ENCODE data around the gene CTAG1A.
"Not testable (repeated sequence)": the region's sequence is repeated elsewhere in the genome, so short reads cannot be mapped to it uniquely, and the experiment has no call there.

The CTAG1A gene

DNA sequence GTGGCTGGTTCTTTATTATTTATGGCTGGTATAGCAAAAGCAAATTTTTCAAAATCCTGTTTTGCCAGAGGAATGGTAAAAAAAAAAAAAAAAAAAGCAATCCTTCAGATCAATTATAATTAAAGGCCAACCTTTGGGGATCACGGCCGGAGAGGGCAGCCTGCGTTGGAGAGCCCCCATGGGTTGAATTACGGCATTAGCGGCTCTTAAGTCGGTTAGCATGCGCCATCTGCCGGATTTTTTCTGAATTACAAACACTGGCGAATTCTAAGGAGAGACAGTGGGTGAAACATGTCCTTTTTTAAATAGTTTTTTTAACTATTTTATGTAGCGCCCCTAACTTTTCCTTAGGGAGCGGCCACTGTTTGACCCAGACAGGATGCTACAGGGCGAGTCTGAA, 28.7 kb downstream of the CTAG1A start:
- DNase-seq (ENCODE audit: low spot score) = not testable (repeated sequence)

DNA sequence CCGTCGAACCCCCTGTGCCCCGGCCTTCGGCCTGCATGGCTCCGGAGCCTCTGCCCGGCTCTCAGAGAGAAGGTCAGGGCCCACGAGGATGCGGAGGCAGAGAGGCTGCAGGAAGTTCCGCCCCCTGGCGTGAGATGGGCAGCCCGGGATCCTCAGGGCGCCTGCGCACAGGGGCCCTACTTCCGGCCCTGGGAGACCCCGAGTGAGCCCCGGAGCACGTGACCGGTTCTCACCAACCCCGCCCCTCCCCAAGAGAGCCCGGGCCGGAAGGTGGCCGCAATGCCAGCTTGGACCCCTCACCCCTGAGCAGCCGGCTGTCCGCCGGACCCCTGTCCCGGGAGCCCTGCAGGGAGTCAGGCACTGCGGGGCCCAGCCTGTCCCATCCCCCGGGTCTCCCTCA, 34.2 kb downstream of the CTAG1A start, which contains the start of gene CTAG1B:
CTAG1B (minus strand) TSS at position 101 of the 400 bp plus-strand sequence; CDS start at position 37, 64 bp downstream.
- not testable (repeated sequence) for DNase-seq (ENCODE audit: low spot score)

DNA sequence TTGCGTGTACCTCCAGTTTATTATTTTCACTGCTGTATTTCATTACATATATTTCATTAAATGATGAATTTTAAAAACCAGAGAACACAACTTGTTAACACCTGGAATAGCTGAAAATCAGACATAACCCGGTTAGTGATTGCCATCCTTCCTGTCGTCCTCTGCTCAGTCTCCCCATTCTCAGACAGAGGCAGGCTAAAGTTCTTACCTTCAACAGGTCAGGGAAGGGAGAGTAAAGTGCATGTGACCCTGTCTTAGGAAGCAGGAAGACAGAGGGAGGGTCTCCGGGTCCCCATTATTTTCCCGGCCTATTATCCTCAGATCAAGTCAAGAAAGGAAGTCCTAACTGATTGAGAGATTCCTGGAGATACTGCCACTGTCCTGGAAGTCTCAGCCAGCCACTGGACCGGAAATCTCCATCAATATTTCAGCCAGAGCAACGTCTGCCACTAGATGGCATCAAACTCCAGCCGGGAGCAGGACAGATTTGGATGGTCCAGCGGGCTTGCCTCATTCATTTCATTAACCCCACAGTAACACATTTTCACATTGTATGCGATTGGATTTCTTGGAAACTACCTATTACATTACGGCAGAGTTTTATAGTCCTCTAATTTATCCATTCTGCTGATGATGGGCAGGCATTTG, 36.0 kb downstream of the CTAG1A start:
- not testable (repeated sequence) for DNase-seq (ENCODE audit: low spot score)

DNA sequence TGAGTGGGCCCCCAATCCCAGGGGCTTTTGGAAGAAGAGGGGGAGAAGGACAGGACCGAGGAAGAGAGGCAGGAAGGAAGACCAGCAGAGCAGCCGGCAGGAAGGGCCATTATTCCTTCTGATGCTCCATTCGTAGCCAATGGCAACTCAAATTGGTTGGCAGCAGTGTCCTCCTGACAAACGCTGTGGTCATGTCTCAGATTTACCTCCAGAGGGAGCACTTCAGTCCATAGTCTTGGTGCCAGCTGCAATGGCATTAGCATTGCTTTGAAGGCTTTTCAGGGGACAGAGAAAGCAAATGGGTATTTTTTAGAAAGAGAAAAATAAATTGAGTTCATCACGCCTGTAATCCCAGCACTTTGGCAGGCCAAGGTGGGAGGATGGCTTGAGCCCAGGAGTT, 44.0 kb downstream of the CTAG1A start:
- DNase-seq (ENCODE audit: low spot score) = not testable (repeated sequence)

DNA sequence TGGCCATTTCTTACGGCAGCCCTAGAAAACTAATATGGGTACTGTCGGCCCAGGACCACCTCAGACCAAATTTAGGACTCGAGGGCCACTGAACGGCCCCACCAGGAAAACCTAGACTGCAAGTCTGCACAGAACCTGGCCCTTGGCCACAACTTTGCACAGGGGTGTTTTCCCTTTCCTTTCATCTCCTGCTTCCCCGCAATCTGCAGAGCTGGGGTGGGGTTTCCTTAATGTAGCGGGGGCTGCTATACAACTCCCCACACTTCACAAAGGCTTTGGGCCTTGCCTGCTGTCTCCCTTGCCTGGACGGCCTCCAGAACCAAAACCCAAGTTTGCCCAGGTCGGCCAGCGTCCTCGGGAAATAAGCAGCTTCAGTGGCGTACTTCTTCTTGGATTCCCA, 46.0 kb downstream of the CTAG1A start:
- not testable (repeated sequence) for DNase-seq (ENCODE audit: low spot score)

DNA sequence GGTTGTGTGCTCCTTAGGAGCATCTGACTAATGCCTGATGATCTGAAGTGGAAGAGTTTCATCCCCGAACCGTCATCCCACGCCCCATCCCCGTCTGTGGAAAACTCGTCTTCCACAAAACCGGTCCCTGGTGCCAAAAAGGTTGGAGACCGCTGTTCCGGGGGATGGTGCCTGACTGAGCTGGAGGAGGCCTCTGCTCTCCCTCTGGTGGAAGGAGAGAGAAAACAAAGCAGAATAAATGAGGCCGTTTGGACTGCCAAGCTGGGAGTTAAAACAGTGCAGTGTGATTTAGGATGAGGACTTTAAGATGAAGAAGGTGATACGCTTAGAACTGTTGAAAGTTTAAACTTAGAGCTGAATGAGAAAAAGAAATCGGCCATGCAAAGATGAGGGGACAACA, 48.7 kb downstream of the CTAG1A start:
- DNase-seq (ENCODE audit: low spot score) = not testable (repeated sequence)
